T47D (cell line): ENCODE measurements around the gene FOXG1.
A peak's percentile ranks its signal among the peaks of the same experiment; 100 is the strongest.

ENCODE experiments used
- DNase-seq, 2 experiments: peaks; one replicate each; pipeline versions ENCODE4 v3.0.0 to v3.0.0-alpha.2; 2011 to 2012; ENCODE audit warnings: low read depth in 1 of 2, low spot score in 1 of 2
- JUND ChIP-seq: IDR thresholded peaks from 2 replicates; pipeline ENCODE4 v1.6.1; 2012; ENCODE audit warnings: low read depth
- in situ Hi-C: cut with HindIII; loops from 2 replicates; pipeline ENCODE4 v1.10.0; 2016; ENCODE audit warnings: low sequenced_read_pairs, low pct_unique_long_range_greater_than_20kb

Gene FOXG1

DNA sequence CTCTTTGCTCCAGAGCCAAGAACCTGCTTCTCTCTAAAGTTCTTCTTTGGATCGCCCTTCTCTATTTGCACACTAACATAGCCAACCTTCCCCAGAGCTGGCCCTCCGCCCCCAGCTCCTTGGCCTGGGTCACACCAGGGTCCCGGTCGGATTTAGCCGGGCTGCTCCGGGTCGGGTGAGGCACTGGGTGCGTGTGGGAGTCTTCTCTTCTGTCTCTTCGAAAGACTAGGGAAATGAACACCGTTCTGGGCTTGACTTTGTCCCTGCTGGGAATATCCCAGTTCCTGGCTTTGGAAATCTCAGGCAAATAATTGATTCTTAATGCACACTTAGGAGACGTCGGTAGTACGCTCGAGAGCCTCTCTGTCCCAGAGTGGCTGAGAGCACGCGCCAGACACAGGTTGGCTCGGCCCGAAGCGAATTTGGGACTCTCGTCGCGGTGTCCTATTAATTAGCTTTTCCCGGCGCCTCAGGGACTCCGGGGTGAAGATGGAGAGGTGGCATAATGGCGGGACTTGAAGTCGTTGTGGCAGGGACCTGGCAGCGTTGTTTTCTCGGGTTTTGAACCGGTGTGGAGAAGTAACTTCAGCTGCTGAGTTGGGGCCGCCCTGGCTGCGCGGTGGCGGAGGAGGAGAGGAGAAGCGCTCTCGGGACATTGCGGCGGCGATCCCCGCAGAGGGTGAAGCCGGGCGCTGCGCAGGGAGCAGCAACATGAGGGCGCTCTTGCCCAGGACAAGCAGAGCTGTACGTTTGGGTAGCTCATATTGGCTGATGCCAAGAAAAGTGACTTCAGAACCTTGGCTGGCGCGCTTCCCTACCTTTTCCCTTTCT lies 7.5 kb downstream of the FOXG1 start:
- in situ Hi-C loops, result no loop called here
- TF ChIP-seq JUND, result no peak
- DNase-seq, result peak; percentile 85 to 94

DNA sequence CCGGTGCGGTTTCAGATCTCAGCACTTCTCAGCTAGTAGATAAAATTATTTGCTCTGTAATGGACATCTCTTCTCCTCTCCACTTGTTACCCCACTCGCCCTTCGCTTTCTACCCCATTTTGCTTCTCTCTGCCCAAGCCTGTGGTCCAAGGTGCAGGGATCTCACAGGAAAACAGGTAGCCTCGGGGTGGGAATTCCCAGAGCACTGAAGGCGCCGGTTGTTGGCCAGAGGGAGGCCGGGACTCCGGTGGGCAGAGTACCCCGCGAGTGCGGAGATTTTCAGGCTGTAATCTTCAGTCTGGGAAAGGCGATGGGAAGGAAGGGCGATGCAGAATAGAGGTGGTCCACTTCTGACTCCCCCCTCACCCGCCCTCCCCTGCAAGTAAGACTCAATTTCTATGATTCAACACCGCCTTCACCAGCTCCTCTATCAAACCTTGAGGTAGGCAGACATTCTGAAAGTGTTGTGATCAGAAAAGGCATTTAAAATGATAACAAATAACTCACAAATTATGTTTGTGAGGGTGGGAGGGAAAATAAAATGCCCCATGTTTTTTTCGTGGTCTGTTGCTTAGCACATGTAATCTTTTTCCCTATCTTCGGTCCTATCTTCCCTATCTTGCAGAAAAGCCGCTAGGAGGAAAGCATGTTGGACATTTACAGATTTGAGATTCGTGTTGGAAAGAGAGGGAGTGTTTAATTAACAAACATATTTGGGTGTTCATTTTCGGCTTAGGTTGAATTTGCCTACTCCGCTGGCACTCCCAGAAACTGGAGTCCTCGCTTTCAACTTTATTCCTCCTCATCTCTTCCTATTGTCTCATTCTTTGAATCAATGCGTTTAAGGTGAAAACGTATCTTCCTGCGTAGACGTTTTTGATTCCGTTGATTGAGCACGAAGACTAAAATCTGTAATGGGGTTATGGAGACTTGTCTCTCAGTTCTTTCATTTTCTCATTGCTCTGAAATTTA lies 8.5 kb downstream of the FOXG1 start:
- TF ChIP-seq JUND, result no peak
- in situ Hi-C loops, result no loop called here
- DNase-seq, result no peak

DNA sequence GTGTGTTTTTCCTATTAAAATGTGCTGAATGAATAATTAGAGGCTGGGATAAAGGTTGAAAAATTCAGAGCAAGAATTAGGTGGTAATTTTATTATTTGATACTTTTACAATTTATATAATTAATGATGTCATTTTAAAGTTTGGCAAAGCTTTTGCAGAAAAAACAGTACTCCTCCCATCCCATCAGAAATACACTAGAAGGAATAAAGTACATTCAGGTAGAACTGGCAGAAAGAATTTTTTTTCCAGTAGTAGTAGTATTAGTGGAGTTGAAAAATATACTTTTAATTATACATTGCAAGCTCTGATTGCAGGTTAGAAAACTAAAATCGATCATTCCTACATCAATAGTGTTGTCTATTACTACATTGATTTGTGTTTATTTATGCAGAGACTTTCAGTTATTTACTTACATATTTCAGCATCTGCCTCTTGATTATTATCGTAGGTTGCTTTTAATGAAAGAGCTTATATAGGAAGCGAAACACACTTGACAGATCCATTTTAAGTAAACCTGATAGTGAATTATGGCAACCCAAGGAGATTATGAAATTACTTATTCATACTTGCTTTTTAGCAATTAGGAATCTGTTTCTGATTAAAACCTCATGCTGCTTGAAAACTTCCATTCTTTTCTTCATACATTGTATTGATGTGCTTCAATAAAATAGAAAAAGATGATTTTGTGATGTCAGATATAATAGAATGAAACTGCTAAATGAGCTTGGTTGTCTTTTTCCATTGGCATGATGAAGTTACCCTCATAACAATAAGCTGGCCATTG lies 10.1 kb downstream of the FOXG1 start:
- in situ Hi-C loops, result no loop called here
- DNase-seq, result no peak
- TF ChIP-seq JUND, result no peak

DNA sequence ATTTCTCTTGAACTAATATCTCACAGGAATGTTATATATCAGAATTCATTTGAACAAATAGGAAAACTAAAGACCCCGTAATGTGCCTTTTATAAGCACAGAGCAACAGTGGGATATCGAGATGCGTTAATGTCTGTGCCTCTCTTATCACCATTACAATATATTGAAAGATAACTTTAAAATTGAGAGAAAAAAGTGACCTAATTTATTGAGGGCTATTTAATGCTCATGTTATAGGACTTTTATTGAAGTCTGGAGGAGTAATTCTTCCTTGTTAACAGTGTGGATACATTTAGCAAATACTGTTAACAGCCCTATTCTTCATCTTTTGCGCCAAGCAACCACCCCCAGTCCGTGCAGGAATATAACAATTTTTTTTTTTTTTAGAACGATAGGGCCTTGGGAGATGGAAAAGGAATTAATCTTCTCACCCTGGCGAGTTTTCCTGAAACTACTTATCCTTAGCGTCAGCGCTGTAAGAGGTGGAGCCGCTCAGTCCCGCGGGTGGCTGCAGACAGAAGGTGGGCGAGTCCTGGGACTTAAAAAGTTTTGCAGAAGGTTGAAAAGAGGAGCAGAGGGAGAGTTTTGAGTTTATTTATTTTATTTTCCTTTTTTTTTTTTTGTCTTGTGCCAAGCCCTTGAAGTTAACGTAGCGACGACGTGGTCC lies 11.0 kb downstream of the FOXG1 start:
- in situ Hi-C loops, result no loop called here
- no peak for TF ChIP-seq JUND
- no peak for DNase-seq

DNA sequence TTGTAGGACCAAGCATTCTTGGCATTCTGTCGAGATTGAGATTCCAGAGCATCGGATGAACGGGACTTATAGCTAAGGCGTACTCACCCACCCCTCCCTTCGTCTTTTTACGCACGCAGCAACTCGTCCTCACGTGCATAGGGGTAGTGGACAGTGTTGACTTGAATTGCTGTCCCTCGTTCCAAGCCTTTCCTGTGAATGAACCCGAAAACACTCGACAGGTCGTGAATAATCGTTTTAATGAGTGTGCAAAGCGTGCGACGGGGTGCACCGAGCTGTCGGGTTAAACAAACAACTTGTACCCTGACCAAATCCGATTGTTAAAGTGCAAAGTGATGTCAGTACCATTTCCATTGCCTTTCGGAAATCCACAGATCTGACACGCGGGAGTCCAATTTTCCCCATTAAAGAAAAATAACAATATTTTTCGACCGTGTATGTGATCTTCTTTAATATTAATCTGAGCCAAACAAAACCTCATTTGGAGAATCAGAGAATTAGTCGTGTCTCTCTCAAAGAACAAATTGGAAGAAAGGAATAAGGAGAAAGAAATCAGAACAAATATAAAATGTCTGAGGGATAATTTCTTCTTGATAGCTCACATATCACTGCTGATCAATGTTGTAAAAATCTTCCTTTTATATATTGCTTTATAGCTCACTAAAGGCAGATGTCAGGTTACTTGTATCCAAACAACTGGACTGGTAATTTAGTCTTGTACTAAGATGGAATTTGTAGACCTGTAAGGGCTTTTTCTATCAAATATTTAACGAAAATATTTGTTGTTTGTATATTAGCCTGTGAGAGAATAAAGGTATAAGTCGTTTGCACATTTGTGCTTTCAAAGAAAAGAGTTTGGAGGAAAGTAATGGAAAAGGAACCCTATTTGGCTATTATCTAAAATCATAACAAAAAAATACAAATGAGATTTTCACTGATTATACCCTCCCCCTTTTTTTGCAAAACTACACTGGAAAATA lies 11.8 kb downstream of the FOXG1 start:
- no peak for TF ChIP-seq JUND
- no peak for DNase-seq
- in situ Hi-C loops, result no loop called here

DNA sequence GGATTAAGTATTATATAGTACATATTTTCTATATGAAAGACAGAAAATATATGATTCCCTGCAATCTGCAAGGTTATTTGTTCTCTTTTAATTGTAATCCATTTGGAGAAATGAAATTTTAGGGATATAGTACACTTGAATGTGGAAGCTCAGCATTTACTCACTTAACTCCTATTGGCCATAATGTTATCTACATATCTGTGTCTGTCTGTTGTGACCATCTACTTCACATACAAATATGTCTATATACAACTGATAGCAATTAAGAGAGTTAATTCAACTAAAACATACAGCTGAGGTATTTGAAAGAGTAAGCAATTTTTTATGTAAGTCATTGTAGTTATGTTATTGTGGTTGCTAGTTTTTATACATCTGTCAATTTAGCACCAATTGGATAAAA lies 12.9 kb downstream of the FOXG1 start:
- DNase-seq, result no peak
- TF ChIP-seq JUND, result no peak
- in situ Hi-C loops, result no loop called here

DNA sequence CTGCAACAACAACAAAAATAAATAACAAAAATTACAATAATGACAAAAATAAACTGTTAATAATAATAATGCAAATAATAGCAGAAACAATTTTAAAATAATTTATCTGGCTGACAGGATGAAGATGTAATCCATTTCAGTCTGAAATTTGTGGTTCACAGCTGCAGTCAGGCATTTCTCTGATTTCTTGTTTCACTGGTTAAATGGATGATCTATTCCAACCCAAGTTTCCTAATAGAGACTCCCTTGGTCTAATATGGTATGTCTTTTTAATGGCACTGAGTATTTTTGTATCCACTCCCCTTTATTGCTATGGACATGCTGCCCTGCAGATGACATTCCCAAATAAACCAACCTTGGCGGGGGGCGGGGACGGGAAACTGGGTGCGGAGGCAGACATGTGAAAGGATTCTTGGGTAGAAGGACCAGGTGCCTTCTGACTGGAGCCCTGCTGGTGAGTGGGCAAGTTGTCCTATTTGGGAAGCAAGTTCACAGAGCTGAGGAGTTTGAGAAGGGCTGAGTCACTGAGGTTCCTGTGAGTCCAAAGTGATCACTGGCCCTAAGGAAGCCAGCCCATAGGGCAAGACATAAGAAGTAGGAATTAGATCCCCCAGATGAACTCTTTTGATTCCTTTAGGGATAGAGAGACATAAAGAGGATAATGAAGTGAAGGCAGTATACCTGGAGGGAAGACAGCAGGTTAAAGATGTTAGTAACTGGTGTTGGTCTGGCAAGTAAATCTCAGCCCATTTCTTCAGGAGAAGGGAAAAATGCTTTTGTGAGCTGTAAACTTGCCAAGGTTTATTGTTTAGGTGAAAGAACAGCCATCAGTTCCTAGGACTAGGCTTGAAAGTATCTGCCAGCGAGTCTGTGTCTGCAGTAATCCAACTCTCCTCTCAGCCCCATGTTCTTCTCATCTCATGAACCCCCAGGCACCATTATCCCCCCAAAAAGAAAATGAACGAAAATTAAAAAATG lies 14.5 kb downstream of the FOXG1 start:
- no peak for TF ChIP-seq JUND
- in situ Hi-C loops, result no loop called here
- peak in 1 of 2 experiments; percentile 9 for DNase-seq

DNA sequence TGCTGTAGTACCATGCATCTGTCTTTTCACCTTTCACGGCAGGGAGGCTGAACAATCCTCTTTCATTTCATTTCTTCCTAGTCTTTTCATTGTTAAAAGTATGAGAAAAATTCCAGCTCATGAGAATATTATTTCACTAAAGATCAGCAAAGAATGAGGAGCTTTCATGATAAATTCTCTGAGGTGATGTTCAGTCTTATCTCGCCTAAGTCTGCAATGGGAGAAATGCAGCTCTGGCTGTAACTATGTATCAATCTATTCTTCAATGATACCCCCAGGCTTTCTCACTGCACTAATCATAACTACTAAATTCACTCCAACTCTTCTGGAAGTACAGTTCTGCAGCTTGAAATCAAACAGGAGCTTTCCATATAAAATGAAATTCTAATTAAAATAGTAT lies 15.7 kb downstream of the FOXG1 start:
- in situ Hi-C loops, result no loop called here
- no peak for TF ChIP-seq JUND
- no peak for DNase-seq

DNA sequence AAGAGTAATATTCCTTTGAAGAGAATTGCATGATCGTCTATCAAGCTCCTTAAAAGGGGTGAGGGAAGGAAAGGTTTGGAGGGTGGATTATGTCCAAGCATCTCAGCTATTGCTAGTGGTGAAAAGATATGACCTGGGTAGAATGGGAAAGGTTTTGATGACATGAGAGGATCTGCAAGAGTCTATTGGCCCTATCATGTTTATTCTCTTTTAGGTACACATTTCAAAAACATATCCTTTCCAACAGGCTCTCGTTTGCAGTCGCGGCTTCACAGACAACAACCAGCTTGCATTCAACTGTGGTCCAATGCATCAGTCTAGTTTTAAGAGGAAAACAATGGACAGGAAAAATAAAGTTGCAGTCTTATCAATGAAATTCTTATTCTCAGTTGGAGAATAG lies 17.1 kb downstream of the FOXG1 start:
- TF ChIP-seq JUND, result no peak
- in situ Hi-C loops, result no loop called here
- no peak for DNase-seq
